H1 (cell line): Measurements from ENCODE around the gene PNMA8C.

Experiments used
- BRCA1 ChIP-seq: IDR thresholded peaks from 2 replicates; pipeline ENCODE4 v1.6.1; 2012; ENCODE audit warnings: low read depth, low read length, improper control_type of control experiment
- NANOG ChIP-seq: IDR thresholded peaks from 2 replicates; pipeline ENCODE4 v1.6.1; 2011; ENCODE audit warnings: low read length, low read depth, mild to moderate bottlenecking, inconsistent platforms; ENCODE audit not compliant: insufficient read depth, poor library complexity, severe bottlenecking
- PHF8 ChIP-seq: fragments of 200-600 bp; sonication (generic); conservative IDR thresholded peaks from 2 replicates; pipeline ENCODE4 v1.7.1; 2012; ENCODE audit warnings: low read depth, mild to moderate bottlenecking, inconsistent platforms, low read length, moderate library complexity
- POLR2A ChIP-seq, 2 experiments: IDR thresholded peaks; 1 replicate in 1 of 2; 2 replicates in 1 of 2; pipeline ENCODE4 v1.6.1; 2011; ENCODE audit warnings: low read depth in 2 of 2, low read length in 2 of 2, mild to moderate bottlenecking in 2 of 2; ENCODE audit errors: control extremely low read depth in 1 of 2
- TAF1 ChIP-seq: IDR thresholded peaks from 2 replicates; pipeline ENCODE4 v1.6.1; 2011; ENCODE audit warnings: mild to moderate bottlenecking, low read depth, low read length
- TEAD4 ChIP-seq: IDR thresholded peaks from 2 replicates; pipeline ENCODE4 v1.6.1; 2012; ENCODE audit warnings: low read depth, low read length, inconsistent platforms, mixed read lengths
- TF ChIP-seq, protein P1 (sequence below), 3 experiments: IDR thresholded peaks; 1 replicate in 2 of 3; 2 replicates in 1 of 3; pipeline versions ENCODE4 v1.5.1 to v1.6.1; 2011; ENCODE audit warnings: low read length in 3 of 3, mild to moderate bottlenecking in 3 of 3, inconsistent platforms in 2 of 3, low read depth in 1 of 3, moderate library complexity in 1 of 3; ENCODE audit not compliant: insufficient read depth in 1 of 3; ENCODE audit errors: control extremely low read depth in 1 of 3

DNA sequence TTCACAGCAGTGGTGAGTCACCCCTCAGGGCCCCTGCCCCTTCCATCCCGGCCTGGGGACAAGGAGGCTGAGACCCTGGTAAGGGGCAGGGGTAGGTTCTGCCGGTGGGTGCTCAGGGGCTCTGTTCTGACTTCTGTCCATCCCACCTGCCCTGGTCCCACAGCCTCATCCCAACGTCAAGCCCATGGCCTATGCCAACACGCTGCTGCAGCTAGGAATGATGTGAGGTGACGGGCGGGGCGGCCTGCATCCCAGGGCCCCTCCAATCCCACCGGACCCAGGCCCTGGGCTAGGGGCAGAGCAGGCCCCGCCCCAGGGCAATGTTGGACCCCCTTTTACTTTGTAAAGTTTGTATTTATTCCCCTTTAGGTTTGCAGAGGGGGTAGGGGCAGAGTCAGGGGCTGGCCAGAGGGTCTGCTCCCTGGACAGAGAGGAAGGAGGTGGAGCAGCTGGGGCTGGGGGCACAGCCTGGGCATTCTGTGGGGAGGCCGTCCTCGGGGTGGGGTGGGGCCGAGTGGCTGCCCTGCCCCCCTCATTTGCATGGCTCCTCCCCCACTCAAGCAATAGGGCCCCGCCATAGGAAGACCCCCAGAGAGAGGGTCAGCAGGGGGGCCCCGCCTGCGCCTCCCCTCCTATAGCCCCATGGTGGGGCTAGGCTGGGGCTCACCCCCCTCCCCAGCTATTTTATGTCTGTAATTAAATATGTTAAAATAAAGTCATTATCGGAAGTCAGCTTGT is 38.4 kb downstream of the PNMA8C start:
- no peak for TF ChIP-seq TEAD4
- TF ChIP-seq, protein P1, sequence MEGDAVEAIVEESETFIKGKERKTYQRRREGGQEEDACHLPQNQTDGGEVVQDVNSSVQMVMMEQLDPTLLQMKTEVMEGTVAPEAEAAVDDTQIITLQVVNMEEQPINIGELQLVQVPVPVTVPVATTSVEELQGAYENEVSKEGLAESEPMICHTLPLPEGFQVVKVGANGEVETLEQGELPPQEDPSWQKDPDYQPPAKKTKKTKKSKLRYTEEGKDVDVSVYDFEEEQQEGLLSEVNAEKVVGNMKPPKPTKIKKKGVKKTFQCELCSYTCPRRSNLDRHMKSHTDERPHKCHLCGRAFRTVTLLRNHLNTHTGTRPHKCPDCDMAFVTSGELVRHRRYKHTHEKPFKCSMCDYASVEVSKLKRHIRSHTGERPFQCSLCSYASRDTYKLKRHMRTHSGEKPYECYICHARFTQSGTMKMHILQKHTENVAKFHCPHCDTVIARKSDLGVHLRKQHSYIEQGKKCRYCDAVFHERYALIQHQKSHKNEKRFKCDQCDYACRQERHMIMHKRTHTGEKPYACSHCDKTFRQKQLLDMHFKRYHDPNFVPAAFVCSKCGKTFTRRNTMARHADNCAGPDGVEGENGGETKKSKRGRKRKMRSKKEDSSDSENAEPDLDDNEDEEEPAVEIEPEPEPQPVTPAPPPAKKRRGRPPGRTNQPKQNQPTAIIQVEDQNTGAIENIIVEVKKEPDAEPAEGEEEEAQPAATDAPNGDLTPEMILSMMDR (IDR thresholded peaks at IDR 0.05; ENCODE audit: control extremely low read depth in 1 of 3, insufficient read depth in 1 of 3, low read depth in 1 of 3, low read length in 3 of 3), result no peak
- TF ChIP-seq PHF8, result no peak
- TF ChIP-seq NANOG, result no peak
- TF ChIP-seq POLR2A (IDR thresholded peaks at IDR 0.05; ENCODE audit: control extremely low read depth in 1 of 2, low read depth in 2 of 2, low read length in 2 of 2), result no peak
- no peak for TF ChIP-seq BRCA1
- TF ChIP-seq TAF1, result no peak
